ENCODE measurements around the gene ESYT2. TPM values are rescaled to one million over a fixed set of nuclear protein-coding genes. Genes with fewer than 3 reads are reported as not detected.

ESYT2 gene
- total and polyA plus RNA-seq, 9 of the 15 experiments (the other 6 are each of a cell fraction or from before 2014, with no cell fraction given), result 5.8 to 86.9 (median 64.7) TPM

DNA sequence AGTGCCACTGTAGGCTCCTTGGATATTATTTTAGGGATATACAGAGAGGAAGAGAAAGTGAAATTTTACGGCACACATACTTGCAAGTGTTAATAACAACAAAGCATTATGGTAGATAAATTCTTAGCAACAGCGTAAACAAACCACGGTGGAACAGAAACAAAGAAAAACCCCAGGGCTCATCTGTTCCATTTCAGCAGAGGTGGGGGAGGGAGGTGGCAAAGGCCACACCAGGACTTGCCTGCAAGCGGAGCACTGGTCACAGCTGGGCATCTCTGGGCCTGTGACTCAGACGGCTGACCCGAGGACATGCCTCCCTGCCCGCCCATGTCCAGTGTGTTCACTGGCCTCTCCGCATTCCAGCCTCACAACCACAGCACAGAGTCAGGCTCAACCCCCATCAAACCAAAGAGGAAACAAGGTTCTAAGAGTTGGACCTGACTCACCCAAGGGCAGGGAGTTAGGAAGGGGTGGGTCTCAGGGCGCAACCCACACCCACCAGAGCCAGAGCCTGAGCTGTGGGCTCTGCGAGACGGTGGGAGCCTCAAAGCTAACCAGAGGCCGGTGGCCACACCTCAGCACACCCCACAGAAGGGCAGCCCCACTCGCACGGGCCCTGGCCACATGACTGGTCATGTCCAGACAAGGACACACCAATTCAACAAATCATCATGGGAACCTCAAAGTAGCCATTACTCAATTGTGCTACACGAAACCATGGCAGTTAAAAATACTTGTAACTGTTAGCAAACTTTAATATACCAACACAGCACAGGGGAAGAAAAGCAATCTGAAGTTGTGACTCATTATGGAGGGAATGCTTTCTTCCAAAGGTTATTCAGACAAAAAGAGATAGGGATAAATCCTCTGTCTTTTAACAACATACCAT is 10.7 kb downstream of the ESYT2 start (continued):
- peak; percentile 94; the same call in 1 of the 2 replicates for TF ChIP-seq ZBTB1 (CRISPR knock-in tag; IDR thresholded peaks at IDR 0.05; ENCODE audit: borderline replicate concordance, low read depth)
- TF ChIP-seq RNF2 (IDR thresholded peaks at IDR 0.05), result peak; percentile 68
- TF ChIP-seq CREB1 (IDR thresholded peaks at IDR 0.05), result peak; percentile 54; the same call in 1 of the 2 replicates
- TF ChIP-seq CREB1 (CRISPR knock-in tag; IDR thresholded peaks at IDR 0.05), result no peak
- 0 out of 2 replicates have a peak, but pooled peaks have one; percentile 25 for TF ChIP-seq RREB1 (CRISPR knock-in tag; IDR thresholded peaks at IDR 0.05)
- peak; percentile 27 for TF ChIP-seq CCNT2 (IDR thresholded peaks at IDR 0.05; ENCODE audit: borderline replicate concordance, extremely low read depth, insufficient read length, low read depth, low read length)
- TF ChIP-seq, protein P1, sequence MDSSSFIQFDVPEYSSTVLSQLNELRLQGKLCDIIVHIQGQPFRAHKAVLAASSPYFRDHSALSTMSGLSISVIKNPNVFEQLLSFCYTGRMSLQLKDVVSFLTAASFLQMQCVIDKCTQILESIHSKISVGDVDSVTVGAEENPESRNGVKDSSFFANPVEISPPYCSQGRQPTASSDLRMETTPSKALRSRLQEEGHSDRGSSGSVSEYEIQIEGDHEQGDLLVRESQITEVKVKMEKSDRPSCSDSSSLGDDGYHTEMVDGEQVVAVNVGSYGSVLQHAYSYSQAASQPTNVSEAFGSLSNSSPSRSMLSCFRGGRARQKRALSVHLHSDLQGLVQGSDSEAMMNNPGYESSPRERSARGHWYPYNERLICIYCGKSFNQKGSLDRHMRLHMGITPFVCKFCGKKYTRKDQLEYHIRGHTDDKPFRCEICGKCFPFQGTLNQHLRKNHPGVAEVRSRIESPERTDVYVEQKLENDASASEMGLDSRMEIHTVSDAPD (CRISPR knock-in tag; IDR thresholded peaks at IDR 0.05), result 0 out of 2 replicates have a peak, but pooled peaks have one; percentile 58
- TF ChIP-seq YY1 (IDR thresholded peaks at IDR 0.05; ENCODE audit: borderline replicate concordance in 1 of 3, control insufficient read depth in 1 of 3, extremely low read depth in 1 of 3, insufficient read depth in 3 of 3, insufficient read length in 1 of 3, insufficient replicate concordance in 2 of 3, low read depth in 1 of 3, low read length in 2 of 3), result peak in 2 of 3 experiments; percentile 36
- peak; percentile 57 to 99; a peak in 3 of 4 replicates for TF ChIP-seq TEAD1 (CRISPR knock-in tag; IDR thresholded peaks at IDR 0.05)
- TF ChIP-seq, protein P2, sequence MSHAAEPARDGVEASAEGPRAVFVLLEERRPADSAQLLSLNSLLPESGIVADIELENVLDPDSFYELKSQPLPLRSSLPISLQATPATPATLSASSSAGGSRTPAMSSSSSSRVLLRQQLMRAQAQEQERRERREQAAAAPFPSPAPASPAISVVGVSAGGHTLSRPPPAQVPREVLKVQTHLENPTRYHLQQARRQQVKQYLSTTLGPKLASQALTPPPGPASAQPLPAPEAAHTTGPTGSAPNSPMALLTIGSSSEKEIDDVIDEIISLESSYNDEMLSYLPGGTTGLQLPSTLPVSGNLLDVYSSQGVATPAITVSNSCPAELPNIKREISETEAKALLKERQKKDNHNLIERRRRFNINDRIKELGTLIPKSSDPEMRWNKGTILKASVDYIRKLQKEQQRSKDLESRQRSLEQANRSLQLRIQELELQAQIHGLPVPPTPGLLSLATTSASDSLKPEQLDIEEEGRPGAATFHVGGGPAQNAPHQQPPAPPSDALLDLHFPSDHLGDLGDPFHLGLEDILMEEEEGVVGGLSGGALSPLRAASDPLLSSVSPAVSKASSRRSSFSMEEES (CRISPR knock-in tag; IDR thresholded peaks at IDR 0.05), result no peak
- TF ChIP-seq ZFP1 (CRISPR knock-in tag; IDR thresholded peaks at IDR 0.05), result no peak
- peak; percentile 31; the same call in 1 of the 2 replicates for TF ChIP-seq EGR1 (conservative IDR thresholded peaks at IDR 0.05)
- TF ChIP-seq RCOR1 (IDR thresholded peaks at IDR 0.05; ENCODE audit: borderline replicate concordance in 1 of 2, low read depth in 2 of 2, low read length in 2 of 2), result peak in 1 of 2 experiments; percentile 67; a peak in 2 of 4 replicates
- peak; percentile 48; the same call in 1 of the 2 replicates for TF ChIP-seq RAD51 (IDR thresholded peaks at IDR 0.05; ENCODE audit: borderline replicate concordance, low read depth)
- TF ChIP-seq NRF1 (conservative IDR thresholded peaks at IDR 0.05 in 1 of 2, IDR thresholded peaks at IDR 0.05 in 1 of 2), result peak; percentile 40 to 62; a peak in 3 of 4 replicates
- TF ChIP-seq GATA2 (CRISPR knock-in tag; IDR thresholded peaks at IDR 0.05), result peak; percentile 28; the same call in 1 of the 2 replicates

Measured in K562 (cell line).